Neural cell (in vitro differentiated cells): ENCODE data around the gene MAMLD1. TPM values are rescaled to one million over a fixed set of nuclear protein-coding genes. Genes with fewer than 3 reads are reported as not detected.

Source experiments
- H2AFZ ChIP-seq: fragments of 200-600, 300-800 bp; sonication (generic), shearing (Covaris generic); 2 replicates; pipeline ENCODE4 v1.6.0; 2014; ENCODE audit warnings: low read depth, mild to moderate bottlenecking, antibody characterized with exemption, low read length, moderate library complexity
- H3F3A ChIP-seq: fragments of 200-600 bp; shearing (Covaris generic); 2 replicates; pipeline ENCODE4 v1.6.1; 2016; ENCODE audit warnings: mild to moderate bottlenecking, moderate library complexity, mixed read lengths, antibody characterized with exemption, low read length; ENCODE audit not compliant: insufficient read depth, poor library complexity, severe bottlenecking
- H3K27ac ChIP-seq: fragments of 200-600, 300-800 bp; sonication (generic), shearing (Covaris generic); 2 replicates; pipeline ENCODE4 v1.5.1; 2014; ENCODE audit warnings: mild to moderate bottlenecking, low read length, moderate library complexity
- H3K27me3 ChIP-seq: fragments of 300-800, 200-600 bp; sonication (generic), shearing (Covaris generic); 2 replicates; pipeline ENCODE4 v1.6.0; 2014; ENCODE audit warnings: mild to moderate bottlenecking, low read depth, low read length, moderate library complexity; ENCODE audit not compliant: insufficient read depth
- H3K36me3 ChIP-seq: fragments of 300-800, 200-600 bp; sonication (generic), shearing (Covaris generic); 2 replicates; pipeline ENCODE4 v1.5.1; 2014; ENCODE audit warnings: mild to moderate bottlenecking, antibody characterized with exemption, low read length, moderate library complexity; ENCODE audit not compliant: insufficient read depth
- H3K4me2 ChIP-seq: fragments of 300-800, 200-600 bp; sonication (generic), shearing (Covaris generic); 2 replicates; pipeline ENCODE4 v1.6.0; 2014; ENCODE audit warnings: mild to moderate bottlenecking, low read length
- H3K4me3 ChIP-seq: fragments of 300-800, 200-600 bp; sonication (generic), shearing (Covaris generic); 2 replicates; pipeline ENCODE4 v1.5.1; 2014; ENCODE audit warnings: mild to moderate bottlenecking, low read length, moderate library complexity
- H3K79me2 ChIP-seq: fragments of 200-600 bp; shearing (Covaris generic); replicated peaks from 2 replicates; pipeline ENCODE4 v1.6.0; 2014; ENCODE audit warnings: mild to moderate bottlenecking, low read length, moderate library complexity; ENCODE audit not compliant: insufficient read depth
- H3K9ac ChIP-seq: fragments of 300-800, 200-600 bp; sonication (generic), shearing (Covaris generic); 2 replicates; pipeline ENCODE4 v1.6.1; 2016; ENCODE audit warnings: mild to moderate bottlenecking, low read length, mixed read lengths
- H3K9me2 ChIP-seq: fragments of 200-600 bp; shearing (Covaris generic); 2 replicates; pipeline ENCODE4 v1.6.1; 2016; ENCODE audit warnings: mild to moderate bottlenecking, low read length, mixed read lengths; ENCODE audit not compliant: insufficient read depth
- H3K9me3 ChIP-seq: fragments of 200-600, 300-800 bp; sonication (generic), shearing (Covaris generic); 2 replicates; pipeline ENCODE4 v1.6.1; 2016; ENCODE audit warnings: mild to moderate bottlenecking, mixed run types, low read length, moderate library complexity, mixed read lengths
- H4K20me1 ChIP-seq: fragments of 200-600 bp; shearing (Covaris generic); 2 replicates; pipeline ENCODE4 v1.6.1; 2016; ENCODE audit warnings: mild to moderate bottlenecking, mixed run types; ENCODE audit not compliant: insufficient read depth
- EP300 ChIP-seq: fragments of 450-650 bp; conservative IDR thresholded peaks from 2 replicates; pipeline ENCODE4 v1.6.1; 2014; ENCODE audit warnings: antibody characterized with exemption, mild to moderate bottlenecking, moderate library complexity; ENCODE audit not compliant: poor library complexity, severe bottlenecking
- EZH2 ChIP-seq: fragments of 200-600, 300-800 bp; shearing (Covaris generic), sonication (generic); IDR thresholded peaks from 2 replicates; pipeline ENCODE4 v1.6.1; 2014; ENCODE audit warnings: antibody characterized with exemption, low read length, borderline replicate concordance, mild to moderate bottlenecking; ENCODE audit not compliant: insufficient read depth, poor library complexity, severe bottlenecking
- MXI1 ChIP-seq: fragments of 450-650 bp; conservative IDR thresholded peaks from 2 replicates; pipeline ENCODE4 v1.6.1; 2014; ENCODE audit warnings: antibody characterized with exemption, mild to moderate bottlenecking; ENCODE audit not compliant: poor library complexity, severe bottlenecking
- POLR2AphosphoS5 ChIP-seq: IDR thresholded peaks from 2 replicates; pipeline ENCODE4 v1.6.1; 2012
- RAD21 ChIP-seq: fragments of 450-650 bp; conservative IDR thresholded peaks from 2 replicates; pipeline ENCODE4 v1.6.1; 2014; ENCODE audit warnings: antibody characterized with exemption, mild to moderate bottlenecking, moderate library complexity
- SMC3 ChIP-seq: fragments of 450-650 bp; conservative IDR thresholded peaks from 2 replicates; pipeline ENCODE4 v1.6.1; 2014; ENCODE audit warnings: antibody characterized with exemption, mild to moderate bottlenecking, moderate library complexity; ENCODE audit not compliant: poor library complexity
- TAF1 ChIP-seq: IDR thresholded peaks from 2 replicates; pipeline ENCODE4 v1.6.1; 2012; ENCODE audit warnings: low read depth
- polyA plus RNA-seq: library from polyadenylated mRNA; depleted of rRNA; stranded (reverse); fragments of >200 nt; gene quantifications from 2 replicates; pipeline ENCODE4 v1.2.3, GENCODE V29; 2014
- TF ChIP-seq, protein P1 (sequence below): IDR thresholded peaks from 2 replicates; pipeline ENCODE4 v1.6.1; 2012; ENCODE audit warnings: borderline replicate concordance
- TF ChIP-seq, protein P2 (sequence below): fragments of 450-650 bp; IDR thresholded peaks from 2 replicates; pipeline ENCODE4 v1.5.1; 2014; ENCODE audit warnings: antibody characterized with exemption, mild to moderate bottlenecking, moderate library complexity; ENCODE audit not compliant: poor library complexity, severe bottlenecking

Gene MAMLD1
- polyA plus RNA-seq, 1 donor from 2014 or later: 1.4 TPM

DNA sequence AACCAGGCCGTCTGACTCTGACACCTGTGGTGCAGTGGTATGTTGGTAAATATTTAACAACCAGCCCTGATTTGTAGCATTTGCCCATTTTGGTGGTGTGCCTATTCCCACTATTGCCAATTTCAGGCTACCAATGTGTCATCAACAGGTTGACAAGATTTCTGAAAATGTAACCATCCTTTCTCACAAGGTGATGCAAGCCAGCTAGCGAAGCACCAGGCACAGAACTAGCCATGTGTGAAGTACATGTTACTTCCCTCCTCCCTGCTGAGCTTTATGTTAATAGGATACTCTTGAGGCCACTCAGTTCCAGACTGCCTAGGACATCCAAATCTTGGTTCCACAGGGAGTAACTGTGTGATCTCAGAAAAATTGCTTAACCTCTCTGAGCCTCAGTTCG lies 7.2 kb upstream of the MAMLD1 start:
- Histone ChIP-seq H3K9ac (no peak overlapping the region), H3K9me3 (no peaks in the 10 kb centered on the region), H3K27ac (no peak overlapping the region), H3K4me3 (no peak overlapping the region), H3F3A (no peaks in the 10 kb centered on the region), H3K4me2 (no peak overlapping the region), H3K36me3 (no peaks in the 10 kb centered on the region), H4K20me1 (no peaks in the 10 kb centered on the region), H3K9me2 (no peaks in the 10 kb centered on the region), H3K27me3 (peaks cover 11% of the 10 kb centered on the region), H2AFZ (no peak overlapping the region), H3K79me2 (no peaks in the 10 kb centered on the region)
- TF ChIP-seq, protein P1, sequence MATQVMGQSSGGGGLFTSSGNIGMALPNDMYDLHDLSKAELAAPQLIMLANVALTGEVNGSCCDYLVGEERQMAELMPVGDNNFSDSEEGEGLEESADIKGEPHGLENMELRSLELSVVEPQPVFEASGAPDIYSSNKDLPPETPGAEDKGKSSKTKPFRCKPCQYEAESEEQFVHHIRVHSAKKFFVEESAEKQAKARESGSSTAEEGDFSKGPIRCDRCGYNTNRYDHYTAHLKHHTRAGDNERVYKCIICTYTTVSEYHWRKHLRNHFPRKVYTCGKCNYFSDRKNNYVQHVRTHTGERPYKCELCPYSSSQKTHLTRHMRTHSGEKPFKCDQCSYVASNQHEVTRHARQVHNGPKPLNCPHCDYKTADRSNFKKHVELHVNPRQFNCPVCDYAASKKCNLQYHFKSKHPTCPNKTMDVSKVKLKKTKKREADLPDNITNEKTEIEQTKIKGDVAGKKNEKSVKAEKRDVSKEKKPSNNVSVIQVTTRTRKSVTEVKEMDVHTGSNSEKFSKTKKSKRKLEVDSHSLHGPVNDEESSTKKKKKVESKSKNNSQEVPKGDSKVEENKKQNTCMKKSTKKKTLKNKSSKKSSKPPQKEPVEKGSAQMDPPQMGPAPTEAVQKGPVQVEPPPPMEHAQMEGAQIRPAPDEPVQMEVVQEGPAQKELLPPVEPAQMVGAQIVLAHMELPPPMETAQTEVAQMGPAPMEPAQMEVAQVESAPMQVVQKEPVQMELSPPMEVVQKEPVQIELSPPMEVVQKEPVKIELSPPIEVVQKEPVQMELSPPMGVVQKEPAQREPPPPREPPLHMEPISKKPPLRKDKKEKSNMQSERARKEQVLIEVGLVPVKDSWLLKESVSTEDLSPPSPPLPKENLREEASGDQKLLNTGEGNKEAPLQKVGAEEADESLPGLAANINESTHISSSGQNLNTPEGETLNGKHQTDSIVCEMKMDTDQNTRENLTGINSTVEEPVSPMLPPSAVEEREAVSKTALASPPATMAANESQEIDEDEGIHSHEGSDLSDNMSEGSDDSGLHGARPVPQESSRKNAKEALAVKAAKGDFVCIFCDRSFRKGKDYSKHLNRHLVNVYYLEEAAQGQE: no peak
- TF ChIP-seq SMC3: no peak
- TF ChIP-seq RAD21: no peak
- no peak for TF ChIP-seq EZH2
- no peak for TF ChIP-seq POLR2AphosphoS5
- TF ChIP-seq EP300: no peak
- TF ChIP-seq TAF1: no peak
- TF ChIP-seq MXI1: no peak
- TF ChIP-seq, protein P2, sequence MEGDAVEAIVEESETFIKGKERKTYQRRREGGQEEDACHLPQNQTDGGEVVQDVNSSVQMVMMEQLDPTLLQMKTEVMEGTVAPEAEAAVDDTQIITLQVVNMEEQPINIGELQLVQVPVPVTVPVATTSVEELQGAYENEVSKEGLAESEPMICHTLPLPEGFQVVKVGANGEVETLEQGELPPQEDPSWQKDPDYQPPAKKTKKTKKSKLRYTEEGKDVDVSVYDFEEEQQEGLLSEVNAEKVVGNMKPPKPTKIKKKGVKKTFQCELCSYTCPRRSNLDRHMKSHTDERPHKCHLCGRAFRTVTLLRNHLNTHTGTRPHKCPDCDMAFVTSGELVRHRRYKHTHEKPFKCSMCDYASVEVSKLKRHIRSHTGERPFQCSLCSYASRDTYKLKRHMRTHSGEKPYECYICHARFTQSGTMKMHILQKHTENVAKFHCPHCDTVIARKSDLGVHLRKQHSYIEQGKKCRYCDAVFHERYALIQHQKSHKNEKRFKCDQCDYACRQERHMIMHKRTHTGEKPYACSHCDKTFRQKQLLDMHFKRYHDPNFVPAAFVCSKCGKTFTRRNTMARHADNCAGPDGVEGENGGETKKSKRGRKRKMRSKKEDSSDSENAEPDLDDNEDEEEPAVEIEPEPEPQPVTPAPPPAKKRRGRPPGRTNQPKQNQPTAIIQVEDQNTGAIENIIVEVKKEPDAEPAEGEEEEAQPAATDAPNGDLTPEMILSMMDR: no peak

DNA sequence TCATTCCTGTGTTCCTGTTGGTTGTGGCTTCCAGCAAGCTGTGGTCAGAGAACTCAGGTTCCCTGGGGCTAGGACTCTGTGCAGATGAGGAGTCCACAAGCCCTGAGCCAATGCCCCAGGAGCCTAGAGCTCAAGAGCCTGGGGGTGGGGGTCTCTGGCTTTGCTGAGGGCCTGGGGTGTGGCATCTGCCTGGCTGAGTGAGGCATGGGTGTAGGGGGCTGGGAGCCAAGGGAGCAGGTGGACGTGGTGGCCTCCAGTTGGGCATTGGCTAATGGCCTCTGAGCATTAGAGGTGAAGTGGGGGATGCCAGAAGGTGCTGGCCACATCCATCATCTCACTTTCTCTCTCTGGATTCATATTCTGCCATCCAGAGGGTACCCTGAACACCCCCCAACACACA lies 5.3 kb upstream of the MAMLD1 start:
- H3K9me3 ChIP-seq: no peaks in the 10 kb centered on the region
- H3K9me2 ChIP-seq: no peaks in the 10 kb centered on the region
- no peaks in the 10 kb centered on the region for H4K20me1 ChIP-seq
- H3K27ac ChIP-seq: no peak overlapping the region
- H3F3A ChIP-seq: no peaks in the 10 kb centered on the region
- H3K79me2 ChIP-seq: no peaks in the 10 kb centered on the region
- H3K9ac ChIP-seq: no peak overlapping the region
- H3K27me3 ChIP-seq: peaks cover 27% of the 10 kb centered on the region
- H3K4me2 ChIP-seq: no peak overlapping the region
- TF ChIP-seq EP300 (no peak), POLR2AphosphoS5 (no peak)
- no peak overlapping the region for H3K4me3 ChIP-seq
- no peaks in the 10 kb centered on the region for H3K36me3 ChIP-seq
- H2AFZ ChIP-seq: no peak overlapping the region

DNA sequence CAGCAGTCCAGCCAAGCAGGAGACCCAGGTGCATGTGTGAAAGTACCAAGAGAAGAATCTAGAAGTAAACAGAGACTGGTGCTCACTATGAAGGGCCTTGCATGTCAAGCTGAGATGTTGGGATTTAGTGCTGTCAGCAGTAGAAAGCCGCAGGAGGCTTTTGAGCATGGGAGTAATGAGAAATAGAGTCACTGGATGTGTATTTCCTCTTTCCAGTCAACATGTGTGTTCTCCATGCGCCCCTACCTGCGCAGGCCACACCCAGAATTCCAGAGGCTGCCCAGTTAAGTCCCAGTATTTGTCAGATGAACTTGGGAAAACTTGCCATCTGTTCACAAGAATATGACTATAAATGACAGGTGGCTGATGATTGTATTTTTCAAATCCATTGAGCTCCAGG lies 4.5 kb upstream of the MAMLD1 start:
- Histone ChIP-seq H3K4me2 (no peak overlapping the region), H3K4me3 (no peak overlapping the region), H3K9me3 (no peaks in the 10 kb centered on the region), H4K20me1 (no peaks in the 10 kb centered on the region), H3K27me3 (peaks cover 30% of the 10 kb centered on the region), H3K9me2 (no peaks in the 10 kb centered on the region), H3K36me3 (no peaks in the 10 kb centered on the region), H3K79me2 (no peaks in the 10 kb centered on the region), H3F3A (no peaks in the 10 kb centered on the region), H2AFZ (no peak overlapping the region), H3K27ac (no peak overlapping the region), H3K9ac (no peak overlapping the region)
- no peak for TF ChIP-seq POLR2AphosphoS5
- TF ChIP-seq EP300: no peak
- TF ChIP-seq, protein P1: no peak
- TF ChIP-seq RAD21: no peak
- no peak for TF ChIP-seq TAF1
- TF ChIP-seq, protein P2: no peak
- TF ChIP-seq EZH2: no peak
- no peak for TF ChIP-seq SMC3
- no peak for TF ChIP-seq MXI1
